Measurements from ENCODE around the gene ANKRD6. TPM values are rescaled to one million over a fixed set of nuclear protein-coding genes. Genes with fewer than 3 reads are reported as not detected.

The ANKRD6 gene
- total RNA-seq, 1 donor from 2014 or later, result 4.2 TPM

GRCh38 chr6:89542081-89542857 lies 109.3 kb downstream of the ANKRD6 start:
- H3K4me3 ChIP-seq (ENCODE audit: low read length in 3 of 3), result no peak overlapping the region
- no peaks in the 10 kb centered on the region for H3K9me3 ChIP-seq (ENCODE audit: control insufficient read depth in 3 of 3, low read length in 3 of 3)
- H3K36me3 ChIP-seq (ENCODE audit: control insufficient read depth in 3 of 3, insufficient read depth in 3 of 3, low read length in 3 of 3), result no peaks in the 10 kb centered on the region
- no peaks in the 10 kb centered on the region for H3K27me3 ChIP-seq (ENCODE audit: control insufficient read depth in 3 of 3, insufficient read depth in 3 of 3, low read length in 3 of 3)
- no peaks in the 10 kb centered on the region for H3K4me1 ChIP-seq (ENCODE audit: control insufficient read depth in 3 of 3, insufficient read depth in 3 of 3, low read length in 3 of 3)
- no peak overlapping the region for H3K9ac ChIP-seq (ENCODE audit: low read depth in 1 of 3, low read length in 3 of 3)
- no peak overlapping the region for H3K27ac ChIP-seq (ENCODE audit: low read depth, low read length)

- Histone ChIP-seq H3K27me3 (ENCODE audit: control insufficient read depth in 3 of 3, insufficient read depth in 3 of 3, low read length in 3 of 3) (no peaks in the 10 kb centered on the region), H3K9ac (ENCODE audit: low read depth in 1 of 3, low read length in 3 of 3) (no peak overlapping the region), H3K36me3 (ENCODE audit: control insufficient read depth in 3 of 3, insufficient read depth in 3 of 3, low read length in 3 of 3) (no peaks in the 10 kb centered on the region), H3K4me3 (ENCODE audit: low read length in 3 of 3) (no peak overlapping the region), H3K9me3 (ENCODE audit: control insufficient read depth in 3 of 3, low read length in 3 of 3) (no peaks in the 10 kb centered on the region), H3K4me1 (ENCODE audit: control insufficient read depth in 3 of 3, insufficient read depth in 3 of 3, low read length in 3 of 3) (no peaks in the 10 kb centered on the region), H3K27ac (ENCODE audit: low read depth, low read length) (no peak overlapping the region)
Measured at GRCh38 chr6:89542866-89543265, 109.9 kb downstream of the ANKRD6 start.

- H3K4me3 ChIP-seq (ENCODE audit: low read length in 3 of 3), result no peak overlapping the region
- H3K36me3 ChIP-seq (ENCODE audit: control insufficient read depth in 3 of 3, insufficient read depth in 3 of 3, low read length in 3 of 3), result no peaks in the 10 kb centered on the region
- H3K27me3 ChIP-seq (ENCODE audit: control insufficient read depth in 3 of 3, insufficient read depth in 3 of 3, low read length in 3 of 3), result no peaks in the 10 kb centered on the region
- H3K9me3 ChIP-seq (ENCODE audit: control insufficient read depth in 3 of 3, low read length in 3 of 3), result no peaks in the 10 kb centered on the region
- no peak overlapping the region for H3K27ac ChIP-seq (ENCODE audit: low read depth, low read length)
- no peaks in the 10 kb centered on the region for H3K4me1 ChIP-seq (ENCODE audit: control insufficient read depth in 3 of 3, insufficient read depth in 3 of 3, low read length in 3 of 3)
- no peak overlapping the region for H3K9ac ChIP-seq (ENCODE audit: low read depth in 1 of 3, low read length in 3 of 3)
Measured at GRCh38 chr6:89547281-89547680, 114.3 kb downstream of the ANKRD6 start.

- no peaks in the 10 kb centered on the region for H3K27me3 ChIP-seq (ENCODE audit: control insufficient read depth in 3 of 3, insufficient read depth in 3 of 3, low read length in 3 of 3)
- no peaks in the 10 kb centered on the region for H3K4me1 ChIP-seq (ENCODE audit: control insufficient read depth in 3 of 3, insufficient read depth in 3 of 3, low read length in 3 of 3)
- no peak overlapping the region for H3K4me3 ChIP-seq (ENCODE audit: low read length in 3 of 3)
- H3K36me3 ChIP-seq (ENCODE audit: control insufficient read depth in 3 of 3, insufficient read depth in 3 of 3, low read length in 3 of 3), result no peaks in the 10 kb centered on the region
- H3K9ac ChIP-seq (ENCODE audit: low read depth in 1 of 3, low read length in 3 of 3), result no peak overlapping the region
- H3K9me3 ChIP-seq (ENCODE audit: control insufficient read depth in 3 of 3, low read length in 3 of 3), result no peaks in the 10 kb centered on the region
- no peak overlapping the region for H3K27ac ChIP-seq (ENCODE audit: low read depth, low read length)
Measured at GRCh38 chr6:89553431-89553830, 120.5 kb downstream of the ANKRD6 start.

GRCh38 chr6:89554106-89554505 lies 121.2 kb downstream of the ANKRD6 start:
- H3K9me3 ChIP-seq (ENCODE audit: control insufficient read depth in 3 of 3, low read length in 3 of 3), result no peaks in the 10 kb centered on the region
- H3K4me3 ChIP-seq (ENCODE audit: low read length in 3 of 3), result no peak overlapping the region
- H3K4me1 ChIP-seq (ENCODE audit: control insufficient read depth in 3 of 3, insufficient read depth in 3 of 3, low read length in 3 of 3), result no peaks in the 10 kb centered on the region
- no peaks in the 10 kb centered on the region for H3K27me3 ChIP-seq (ENCODE audit: control insufficient read depth in 3 of 3, insufficient read depth in 3 of 3, low read length in 3 of 3)
- H3K36me3 ChIP-seq (ENCODE audit: control insufficient read depth in 3 of 3, insufficient read depth in 3 of 3, low read length in 3 of 3), result no peaks in the 10 kb centered on the region
- no peak overlapping the region for H3K27ac ChIP-seq (ENCODE audit: low read depth, low read length)
- no peak overlapping the region for H3K9ac ChIP-seq (ENCODE audit: low read depth in 1 of 3, low read length in 3 of 3)

- Histone ChIP-seq H3K27ac (ENCODE audit: low read depth, low read length) (no peak overlapping the region), H3K9me3 (ENCODE audit: control insufficient read depth in 3 of 3, low read length in 3 of 3) (no peaks in the 10 kb centered on the region), H3K4me1 (ENCODE audit: control insufficient read depth in 3 of 3, insufficient read depth in 3 of 3, low read length in 3 of 3) (no peaks in the 10 kb centered on the region), H3K9ac (ENCODE audit: low read depth in 1 of 3, low read length in 3 of 3) (no peak overlapping the region), H3K27me3 (ENCODE audit: control insufficient read depth in 3 of 3, insufficient read depth in 3 of 3, low read length in 3 of 3) (no peaks in the 10 kb centered on the region), H3K4me3 (ENCODE audit: low read length in 3 of 3) (no peak overlapping the region), H3K36me3 (ENCODE audit: control insufficient read depth in 3 of 3, insufficient read depth in 3 of 3, low read length in 3 of 3) (no peaks in the 10 kb centered on the region)
Measured at GRCh38 chr6:89555031-89555430, 122.1 kb downstream of the ANKRD6 start.

- Histone ChIP-seq H3K27ac (ENCODE audit: low read depth, low read length) (no peak overlapping the region), H3K27me3 (ENCODE audit: control insufficient read depth in 3 of 3, insufficient read depth in 3 of 3, low read length in 3 of 3) (no peaks in the 10 kb centered on the region), H3K9ac (ENCODE audit: low read depth in 1 of 3, low read length in 3 of 3) (no peak overlapping the region), H3K4me1 (ENCODE audit: control insufficient read depth in 3 of 3, insufficient read depth in 3 of 3, low read length in 3 of 3) (no peaks in the 10 kb centered on the region), H3K4me3 (ENCODE audit: low read length in 3 of 3) (no peak overlapping the region), H3K36me3 (ENCODE audit: control insufficient read depth in 3 of 3, insufficient read depth in 3 of 3, low read length in 3 of 3) (no peaks in the 10 kb centered on the region), H3K9me3 (ENCODE audit: control insufficient read depth in 3 of 3, low read length in 3 of 3) (no peaks in the 10 kb centered on the region)
Measured at GRCh38 chr6:89555806-89556205, 122.9 kb downstream of the ANKRD6 start.

- Histone ChIP-seq H3K9me3 (ENCODE audit: control insufficient read depth in 3 of 3, low read length in 3 of 3) (no peaks in the 10 kb centered on the region), H3K4me1 (ENCODE audit: control insufficient read depth in 3 of 3, insufficient read depth in 3 of 3, low read length in 3 of 3) (peaks cover 0 to 12% (median 4%) of the 10 kb centered on the region in 3 donors), H3K36me3 (ENCODE audit: control insufficient read depth in 3 of 3, insufficient read depth in 3 of 3, low read length in 3 of 3) (no peaks in the 10 kb centered on the region), H3K27me3 (ENCODE audit: control insufficient read depth in 3 of 3, insufficient read depth in 3 of 3, low read length in 3 of 3) (no peaks in the 10 kb centered on the region), H3K27ac (ENCODE audit: low read depth, low read length) (no peak overlapping the region), H3K9ac (ENCODE audit: low read depth in 1 of 3, low read length in 3 of 3) (no peak overlapping the region), H3K4me3 (ENCODE audit: low read length in 3 of 3) (no peak overlapping the region)
Measured at GRCh38 chr6:89559487-89559886, 126.5 kb downstream of the ANKRD6 start.

- peak overlapping the region; percentile 28 to 66 (median 35) for H3K9ac ChIP-seq (ENCODE audit: low read depth in 1 of 3, low read length in 3 of 3)
- H3K9me3 ChIP-seq (ENCODE audit: control insufficient read depth in 3 of 3, low read length in 3 of 3), result no peaks in the 10 kb centered on the region
Measured at GRCh38 chr6:89562093-89562973, 129.4 kb downstream of the ANKRD6 start.

GRCh38 chr6:89563866-89564265 lies 130.9 kb downstream of the ANKRD6 start:
- H3K4me1 ChIP-seq (ENCODE audit: control insufficient read depth in 3 of 3, insufficient read depth in 3 of 3, low read length in 3 of 3), result peaks cover 0 to 12% (median 5%) of the 10 kb centered on the region in 3 donors
- H3K27ac ChIP-seq (ENCODE audit: low read depth, low read length), result no peak overlapping the region
- H3K36me3 ChIP-seq (ENCODE audit: control insufficient read depth in 3 of 3, insufficient read depth in 3 of 3, low read length in 3 of 3), result no peaks in the 10 kb centered on the region
- no peaks in the 10 kb centered on the region for H3K27me3 ChIP-seq (ENCODE audit: control insufficient read depth in 3 of 3, insufficient read depth in 3 of 3, low read length in 3 of 3)
- no peaks in the 10 kb centered on the region for H3K9me3 ChIP-seq (ENCODE audit: control insufficient read depth in 3 of 3, low read length in 3 of 3)
- no peak overlapping the region for H3K4me3 ChIP-seq (ENCODE audit: low read length in 3 of 3)
- no peak overlapping the region for H3K9ac ChIP-seq (ENCODE audit: low read depth in 1 of 3, low read length in 3 of 3)

More at GRCh38 chr6:89562093-89562973, 129.4 kb downstream of the ANKRD6 start:
- Histone ChIP-seq H3K4me3 (ENCODE audit: low read length in 3 of 3) (peak overlapping the region; percentile 62 to 67 (median 66)), H3K4me1 (ENCODE audit: control insufficient read depth in 3 of 3, insufficient read depth in 3 of 3, low read length in 3 of 3) (peaks cover 0 to 12% (median 5%) of the 10 kb centered on the region in 3 donors), H3K36me3 (ENCODE audit: control insufficient read depth in 3 of 3, insufficient read depth in 3 of 3, low read length in 3 of 3) (no peaks in the 10 kb centered on the region), H3K27ac (ENCODE audit: low read depth, low read length) (no peak overlapping the region), H3K27me3 (ENCODE audit: control insufficient read depth in 3 of 3, insufficient read depth in 3 of 3, low read length in 3 of 3) (no peaks in the 10 kb centered on the region)
